Measurements from ENCODE around the gene BASP1.

The BASP1 gene

DNA sequence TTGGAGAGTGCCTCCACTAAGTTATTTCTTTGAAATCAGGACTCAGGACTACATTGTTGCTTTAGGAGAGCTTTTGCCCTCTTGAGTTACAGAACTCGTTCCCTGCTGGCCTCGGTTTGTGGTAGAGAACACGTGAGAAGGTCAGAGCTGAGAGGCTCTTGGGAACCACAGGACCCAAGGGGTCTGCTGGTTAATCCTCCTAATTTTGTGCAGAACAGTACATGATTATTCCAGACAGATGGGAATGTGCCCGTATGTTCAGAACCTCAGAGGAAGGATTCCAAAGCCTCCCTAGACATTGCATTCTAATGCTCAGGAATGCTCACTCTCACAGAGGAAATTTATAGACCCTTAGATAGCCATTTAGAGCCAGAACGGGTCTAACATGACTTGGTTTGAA, 25.2 kb upstream of the BASP1 start:
- no peak for DNase-seq

DNA sequence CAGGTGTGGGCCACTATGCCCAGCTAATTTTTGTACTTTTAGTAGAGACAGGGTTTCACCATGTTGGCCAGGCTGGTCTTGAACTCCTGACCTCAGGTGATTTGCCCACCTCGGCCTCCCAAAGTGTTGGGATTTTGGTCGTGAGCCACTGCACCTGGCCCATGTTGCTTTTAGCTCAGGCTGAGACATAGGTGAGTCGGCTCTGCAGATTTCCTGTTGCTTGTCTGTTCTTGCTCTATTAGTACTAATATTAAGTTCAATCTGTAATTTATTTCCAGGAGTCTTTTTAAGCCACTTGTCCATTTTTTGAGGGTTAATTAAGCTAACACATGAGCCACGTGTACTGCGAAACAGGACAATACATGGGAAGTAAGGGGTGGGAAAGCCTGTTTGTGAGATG, 21.4 kb upstream of the BASP1 start:
- DNase-seq = no peak

DNA sequence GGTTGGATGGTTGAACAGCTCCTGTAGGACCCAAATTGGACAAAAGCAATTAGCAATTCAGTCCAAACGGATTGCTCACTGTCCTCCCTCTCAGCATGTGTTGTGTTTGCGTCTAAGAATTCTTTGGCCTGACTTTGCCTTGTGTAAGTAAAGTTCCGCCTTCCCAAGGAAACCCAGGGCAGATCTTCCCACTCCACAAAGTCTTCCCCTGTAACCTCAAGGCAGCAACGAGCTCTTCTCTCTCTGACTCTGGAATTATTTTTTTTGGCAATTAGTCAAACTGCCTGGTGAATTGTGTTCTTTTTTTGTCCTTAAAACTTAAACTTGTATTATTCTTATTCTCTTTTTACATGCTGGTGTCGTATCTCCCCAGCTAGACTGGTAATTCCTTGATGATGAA, 20.7 kb upstream of the BASP1 start:
- no peak for DNase-seq

DNA sequence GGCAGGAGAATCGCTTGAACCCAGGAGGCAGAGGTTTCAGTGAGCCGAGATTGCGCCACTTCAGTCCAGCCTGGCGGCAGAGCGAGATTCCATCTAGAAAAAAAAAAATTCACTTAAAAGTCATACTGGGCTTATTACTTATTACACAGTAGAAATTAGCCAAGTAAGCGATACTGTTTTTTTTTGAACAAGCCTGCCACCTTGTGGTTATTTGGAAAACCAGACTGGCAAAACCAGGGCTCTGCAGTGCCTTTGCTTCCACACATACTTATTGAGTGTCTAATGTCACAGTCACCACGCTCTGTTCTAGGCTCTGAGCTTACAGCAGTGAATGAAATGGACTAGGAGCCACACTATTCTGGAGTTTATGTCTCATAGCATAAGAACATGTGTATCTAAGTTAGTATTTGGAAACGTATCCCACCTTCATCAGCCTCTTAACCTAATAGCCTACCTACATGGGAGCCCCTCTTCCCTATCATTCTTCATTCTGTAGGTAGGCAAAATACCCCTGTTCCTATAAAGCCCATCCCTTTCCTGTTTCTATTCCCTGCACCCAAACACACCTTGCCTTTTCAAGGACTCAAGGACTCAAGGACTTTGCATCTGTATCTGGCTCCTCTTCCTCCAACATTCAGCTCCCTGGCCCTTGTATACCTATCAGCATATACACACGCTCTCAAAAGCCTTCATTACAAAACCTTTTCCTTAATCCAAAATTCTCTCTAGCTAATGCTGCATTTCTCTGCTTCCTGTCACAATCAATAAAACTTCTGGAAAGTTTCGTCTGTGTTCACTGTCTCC, 13.9 kb upstream of the BASP1 start:
- peak; percentile 33 for DNase-seq

DNA sequence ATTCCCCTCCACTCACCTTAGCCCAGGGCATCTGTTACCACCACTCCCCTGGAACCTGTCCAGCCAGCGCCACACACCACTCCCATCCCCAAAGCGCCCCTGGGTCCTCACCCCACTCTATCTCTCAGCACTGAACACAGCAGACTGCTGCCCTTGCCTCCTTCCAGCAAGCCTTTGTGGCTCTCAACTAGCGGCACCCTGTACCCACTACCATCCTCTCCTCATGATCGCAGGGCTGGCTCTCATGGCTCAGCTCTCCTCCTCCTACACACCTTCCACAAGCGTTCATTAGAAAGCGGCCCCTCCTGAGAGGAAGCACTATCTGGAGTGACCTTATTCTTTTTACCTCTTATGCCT, 13.3 kb upstream of the BASP1 start:
- no peak for DNase-seq

DNA sequence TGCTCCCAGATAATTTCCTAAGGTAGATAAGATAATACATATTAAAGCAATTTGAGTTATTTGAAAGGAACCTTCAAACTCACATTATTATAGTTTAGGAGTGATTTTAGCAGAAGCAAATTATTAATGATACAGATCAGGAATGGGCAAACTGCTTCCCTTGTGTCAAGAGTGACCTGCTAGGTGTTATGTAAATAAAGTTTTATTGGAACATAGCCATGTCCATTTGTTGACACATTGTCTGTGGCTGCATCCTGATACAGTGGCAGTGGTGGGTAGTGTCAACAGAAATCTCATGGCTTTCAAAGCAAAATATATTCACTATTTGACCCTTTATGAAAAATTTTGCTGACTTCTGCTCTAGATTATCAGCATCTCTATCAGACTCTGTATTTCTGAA, 11.4 kb upstream of the BASP1 start:
- no peak for DNase-seq

DNA sequence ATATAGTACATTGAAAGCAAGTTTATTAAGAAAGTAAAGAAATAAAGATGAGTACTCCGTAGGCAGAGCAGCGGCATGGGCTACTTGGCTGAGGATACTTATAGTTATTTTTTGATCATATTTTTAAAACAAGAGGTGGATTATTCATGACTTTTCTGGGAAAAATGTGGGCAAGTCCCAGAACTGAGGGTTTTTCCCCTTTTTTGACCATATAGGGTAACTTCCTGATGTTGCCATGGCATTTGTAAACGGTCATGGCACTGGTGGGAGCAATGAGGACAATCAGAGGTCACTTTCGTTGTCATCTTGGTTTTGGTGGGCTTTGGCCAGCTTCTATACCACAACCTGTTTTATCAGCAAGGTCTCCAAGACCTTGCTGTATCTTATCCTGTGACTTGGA, 5.2 kb upstream of the BASP1 start:
- DNase-seq = no peak

DNA sequence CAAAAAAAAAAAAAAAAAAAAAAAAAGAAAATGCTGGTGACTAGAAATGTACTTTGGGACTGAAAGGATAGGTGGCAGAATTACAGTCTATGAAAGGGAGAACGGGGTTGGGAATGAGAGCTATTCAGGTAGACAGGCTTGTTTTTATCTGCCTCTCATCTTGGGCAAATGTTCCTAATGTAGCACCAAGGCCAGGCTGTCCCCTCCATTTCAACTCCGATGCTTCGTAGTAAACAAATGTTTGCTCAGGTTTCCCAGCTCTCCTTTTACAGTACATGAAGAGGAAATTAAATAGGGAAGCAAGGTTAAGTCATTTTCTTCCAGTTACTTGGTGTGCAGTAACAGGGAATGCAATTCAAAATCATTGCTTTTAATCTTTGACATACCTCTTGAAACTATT, 4.4 kb upstream of the BASP1 start:
- no peak for DNase-seq

DNA sequence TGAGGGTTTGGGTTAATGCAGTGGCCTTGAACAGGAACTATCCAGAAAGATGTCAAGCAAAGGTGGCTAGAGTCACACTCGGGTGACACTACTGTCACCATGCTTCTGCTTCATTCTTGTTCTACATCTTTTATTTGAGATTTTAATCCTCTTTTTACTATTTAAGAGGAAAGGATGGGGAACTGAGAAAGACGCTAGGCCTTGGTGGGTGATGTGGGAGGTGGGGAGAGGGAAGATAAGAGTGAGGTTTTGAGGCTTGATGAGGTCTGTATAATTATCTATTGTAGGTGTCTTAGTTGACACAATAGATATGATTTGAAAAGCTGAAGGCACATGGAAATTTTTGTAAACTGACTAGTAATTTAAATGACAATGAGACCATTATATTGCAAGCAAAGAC, 3.5 kb upstream of the BASP1 start:
- DNase-seq = no peak

DNA sequence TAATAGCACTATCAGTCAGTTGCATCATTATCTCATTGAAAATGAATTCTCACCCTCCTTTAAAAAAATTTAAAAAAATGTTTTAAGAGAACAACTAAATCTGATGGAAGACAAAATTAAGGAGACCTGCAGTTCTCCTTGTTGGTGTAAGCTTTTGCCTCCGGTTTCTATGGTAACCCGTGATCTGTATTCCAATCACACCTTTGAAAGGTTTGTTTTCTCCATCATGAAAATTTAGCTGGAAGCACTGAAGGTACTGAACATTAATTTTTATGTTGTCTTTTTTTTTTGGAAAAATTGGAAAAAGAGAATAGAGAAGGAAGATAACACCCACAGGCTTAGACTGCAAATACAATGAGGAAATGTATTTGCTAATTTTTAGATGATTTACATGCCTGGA, 2.5 kb upstream of the BASP1 start:
- DNase-seq = no peak

DNA sequence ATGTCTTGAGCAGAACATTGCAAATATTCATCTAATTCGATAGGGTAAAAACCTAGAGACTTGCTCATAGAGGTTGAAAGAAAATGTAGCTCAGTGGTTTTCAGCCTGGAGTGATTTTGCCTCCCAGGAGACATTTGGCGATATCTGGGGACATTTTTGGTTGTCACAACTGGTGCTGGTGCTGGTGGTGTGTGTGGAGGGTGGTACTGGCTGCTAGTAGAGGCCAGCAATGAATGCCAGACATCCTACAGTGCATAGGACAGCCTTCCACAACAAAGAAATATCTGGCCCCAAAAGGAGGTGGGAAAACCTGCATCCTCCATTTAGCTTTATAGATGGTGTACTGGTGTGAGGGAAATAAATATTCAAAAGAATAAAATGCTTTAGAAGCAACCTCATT, 2.1 kb upstream of the BASP1 start:
- DNase-seq = no peak

DNA sequence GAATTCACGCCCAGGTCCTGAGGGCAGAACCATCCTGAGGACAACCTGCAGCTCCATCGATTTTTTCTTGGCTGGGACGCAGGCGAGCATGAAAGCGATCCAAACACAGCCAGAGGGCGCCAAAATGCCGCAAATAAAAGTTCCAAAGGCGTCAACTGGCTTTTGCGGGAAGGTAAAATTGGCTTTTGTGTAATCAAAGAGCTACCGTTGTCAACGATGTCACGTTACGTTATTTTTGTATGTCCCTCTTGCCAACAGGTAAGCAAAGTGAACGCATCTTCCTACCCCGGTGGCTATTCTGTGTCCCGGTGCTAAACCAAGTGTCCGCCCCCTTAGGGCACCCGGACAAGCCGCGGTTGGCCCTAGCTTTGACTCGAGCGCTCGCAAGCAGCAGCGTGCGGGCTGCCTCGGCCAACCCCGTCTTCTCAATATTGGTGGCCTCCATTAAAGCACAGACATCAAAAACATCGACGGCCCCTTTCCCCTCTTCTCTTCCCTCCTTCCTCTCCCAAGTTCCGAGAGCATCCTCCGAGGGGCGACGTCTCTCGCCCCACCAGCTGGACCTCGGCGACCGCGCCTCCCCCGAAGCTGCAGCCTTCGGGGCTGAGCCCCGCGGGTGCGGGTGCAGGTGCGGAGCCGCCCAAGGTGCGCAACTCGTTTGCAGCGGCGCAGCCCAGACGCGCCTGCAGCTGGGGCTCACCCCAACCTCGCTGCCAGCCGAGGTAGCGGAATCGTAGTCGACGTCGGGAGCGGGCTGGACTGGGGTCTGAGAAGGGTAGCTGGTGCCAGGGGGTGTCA, 1.1 kb upstream of the BASP1 start:
- DNase-seq = peak; percentile 76

DNA sequence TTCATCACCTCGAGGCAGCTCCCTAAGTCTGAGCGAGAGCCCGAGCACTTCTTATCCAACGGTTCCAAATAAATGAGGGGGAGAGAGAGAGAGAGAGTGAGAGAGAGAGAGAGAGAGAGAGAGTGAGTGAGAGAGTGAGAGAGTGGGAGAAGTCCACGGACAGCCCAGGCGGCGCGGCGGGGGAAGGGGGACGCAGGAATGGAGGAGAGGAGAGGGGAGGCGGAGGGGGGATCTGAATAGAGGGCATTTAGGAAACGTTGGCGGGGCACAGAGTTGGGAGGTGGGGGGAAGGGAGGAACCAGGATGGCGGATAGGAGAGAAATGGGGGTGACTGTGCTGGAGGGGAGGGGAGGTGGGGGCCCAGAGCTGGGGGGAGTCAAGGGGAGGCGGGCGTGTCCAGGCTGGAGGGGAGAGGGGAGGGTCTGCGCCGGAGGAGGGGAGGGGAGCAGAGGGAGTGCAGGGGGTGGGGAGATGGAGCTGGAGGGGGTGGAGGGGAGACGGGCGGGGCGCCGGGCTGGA, 398 bp upstream of the BASP1 start:
- no peak for DNase-seq

DNA sequence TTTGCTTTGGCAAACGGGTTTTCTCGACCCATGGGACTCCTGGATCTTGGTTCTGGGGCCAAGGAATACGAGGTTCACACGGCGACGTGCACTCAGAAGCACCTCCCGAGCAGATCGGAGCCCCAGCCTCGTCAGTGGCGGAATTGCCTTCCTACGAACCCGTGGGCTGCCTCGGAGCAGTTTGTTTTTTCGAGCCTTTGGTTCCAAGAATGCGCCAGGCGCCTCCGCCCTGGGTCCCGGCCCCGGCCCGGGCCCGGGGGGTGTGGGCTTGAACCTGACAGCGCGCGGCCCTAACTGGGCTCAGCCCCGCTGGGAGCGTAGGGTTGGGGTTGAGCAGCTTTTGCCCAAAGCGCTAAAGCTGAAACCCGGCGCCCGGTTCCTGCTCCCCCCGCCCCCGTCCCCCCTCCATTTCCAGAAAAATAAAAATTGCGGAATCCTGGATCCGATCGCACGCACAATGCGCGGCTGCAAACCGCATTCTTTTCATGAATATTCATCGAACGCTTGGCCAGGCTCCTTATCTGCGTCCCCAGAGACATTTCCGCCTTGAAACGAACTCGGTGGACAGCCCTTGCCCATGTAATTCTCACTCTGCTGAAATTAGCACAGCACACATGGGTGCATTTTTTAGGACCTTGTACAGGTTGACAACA, 1.0 kb downstream of the BASP1 start:
- peak; percentile 41 for DNase-seq

DNA sequence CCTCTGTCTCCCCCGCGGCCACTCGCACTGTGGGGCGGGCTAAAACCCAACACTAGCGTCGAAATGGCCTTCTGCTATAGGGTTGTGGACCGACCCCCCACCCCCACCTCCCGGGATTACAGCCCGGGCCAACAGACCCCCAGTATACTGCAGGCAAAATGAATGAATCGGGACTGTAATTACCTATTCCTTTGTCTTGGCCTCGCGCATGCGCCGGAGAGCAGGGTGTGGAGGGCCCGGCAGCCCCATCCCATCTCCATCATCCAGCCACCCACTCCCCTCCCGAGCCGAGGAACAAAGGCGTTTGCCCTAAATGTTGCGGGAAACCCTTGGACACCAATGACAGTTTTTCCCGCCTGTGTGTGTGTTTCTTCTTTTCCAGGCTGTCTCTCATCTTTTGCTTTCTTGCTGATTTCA, 1.6 kb downstream of the BASP1 start:
- DNase-seq = peak; percentile 64

DNA sequence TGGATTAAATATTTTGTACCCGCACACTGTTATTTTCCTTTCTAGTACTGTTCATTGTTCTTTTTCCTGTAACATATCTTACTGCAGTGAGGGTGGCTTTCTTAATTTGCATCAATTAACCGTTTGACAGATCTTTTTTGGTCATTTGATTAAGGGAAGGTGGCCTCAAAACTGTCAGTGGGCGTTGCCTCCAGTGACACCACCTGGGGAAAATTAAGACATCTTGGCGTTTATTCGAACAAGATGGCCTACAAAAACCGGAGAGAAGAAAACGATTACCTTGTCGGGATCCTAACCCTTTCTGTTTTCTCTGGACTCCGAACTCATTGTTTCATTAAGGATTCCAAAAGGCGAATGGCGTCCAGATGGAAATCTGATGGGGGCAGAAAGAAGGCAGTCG, 2.0 kb downstream of the BASP1 start:
- peak; percentile 40 for DNase-seq

DNA sequence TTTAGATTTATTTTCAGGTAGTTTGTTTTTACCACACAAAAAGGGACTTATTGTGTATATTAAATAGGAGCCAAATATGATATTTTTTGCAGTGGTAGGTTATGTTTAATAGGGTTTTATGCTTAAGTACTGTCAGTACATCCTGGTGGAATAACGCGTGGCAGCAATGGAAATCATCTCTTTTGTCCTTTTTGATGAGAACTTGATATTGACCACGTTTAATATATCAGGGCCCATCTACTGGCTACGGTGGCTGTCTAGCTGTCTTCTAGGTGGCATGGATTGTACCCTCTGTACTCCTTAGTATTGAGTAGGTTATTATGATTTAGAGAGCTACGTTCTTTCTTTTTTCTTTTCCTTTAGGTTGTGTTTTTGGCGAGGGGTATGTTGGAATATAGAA, 2.6 kb downstream of the BASP1 start:
- DNase-seq = no peak

DNA sequence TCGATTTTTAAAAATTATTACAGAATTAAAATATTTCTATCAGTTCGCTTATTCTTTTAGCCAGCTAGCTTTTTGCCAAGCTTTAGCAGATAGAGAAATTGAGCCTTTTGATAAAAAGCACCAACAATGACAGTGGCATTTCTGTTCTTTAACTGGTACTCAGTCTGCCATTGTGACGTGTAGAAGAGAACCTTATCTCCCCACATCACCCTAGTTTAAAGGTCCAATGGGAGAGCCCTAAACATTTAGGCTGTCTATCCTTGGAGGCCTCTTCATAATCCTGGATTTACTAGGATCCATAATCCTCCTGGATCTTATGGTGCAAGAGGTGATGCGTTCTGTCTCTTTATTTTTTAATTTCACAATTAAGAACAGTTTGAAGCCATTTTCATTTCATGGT, 3.0 kb downstream of the BASP1 start:
- no peak for DNase-seq

DNA sequence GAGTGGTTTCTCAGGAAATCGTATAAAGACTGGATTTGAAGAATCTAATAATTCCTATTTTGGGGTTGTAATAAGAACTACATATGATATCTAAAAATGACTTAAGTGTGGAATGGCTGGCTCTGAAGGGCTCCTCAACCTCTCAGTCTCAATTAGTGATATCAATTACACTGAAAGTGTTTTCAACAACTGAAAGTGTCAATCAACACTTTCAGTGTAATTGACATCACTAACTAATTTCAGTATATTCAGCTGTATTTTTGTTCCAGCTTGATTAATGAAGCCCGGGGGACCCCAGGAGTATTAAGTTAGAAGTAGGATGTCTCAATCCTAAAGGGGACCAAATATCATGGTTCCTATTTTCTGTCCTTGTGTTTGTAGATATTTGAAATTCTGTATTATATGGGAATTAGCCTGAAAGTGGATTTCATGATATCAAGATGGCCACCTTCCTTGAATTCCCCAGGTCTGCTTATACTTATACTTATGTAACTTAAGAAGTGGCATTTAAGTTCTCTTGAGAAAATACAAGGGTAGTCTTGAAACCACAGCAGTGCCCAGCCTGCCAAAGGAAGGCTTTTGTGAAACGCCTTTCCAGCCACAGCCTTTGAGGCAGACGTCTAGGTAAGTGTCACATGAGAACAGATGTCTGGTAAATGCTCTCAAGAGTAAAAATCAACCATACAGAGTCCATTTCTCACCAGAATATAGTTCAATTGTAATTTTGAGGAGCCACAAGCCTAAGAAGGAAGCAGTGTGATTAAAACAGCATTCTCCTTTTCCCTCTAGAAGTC, 4.6 kb downstream of the BASP1 start:
- peak; percentile 86 for DNase-seq

DNA sequence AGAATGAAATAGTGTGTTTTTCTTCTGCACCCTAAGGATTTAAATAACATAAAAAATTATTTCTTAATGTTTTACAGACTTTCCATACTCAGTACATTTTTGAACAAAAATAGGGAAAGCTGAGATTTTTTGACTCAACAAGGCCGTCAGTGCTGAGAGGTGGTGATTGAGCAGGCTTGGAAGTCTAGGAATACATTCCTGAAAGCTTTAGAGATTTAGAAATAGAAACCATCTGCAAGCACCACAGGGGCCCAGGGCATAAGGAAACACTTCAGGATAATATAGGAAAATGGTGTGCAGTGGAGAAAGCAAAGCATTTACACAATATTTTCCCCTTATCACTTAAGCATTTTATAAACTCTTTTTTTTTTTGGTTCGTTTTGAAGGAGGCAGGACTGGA, 5.2 kb downstream of the BASP1 start:
- no peak for DNase-seq

DNA sequence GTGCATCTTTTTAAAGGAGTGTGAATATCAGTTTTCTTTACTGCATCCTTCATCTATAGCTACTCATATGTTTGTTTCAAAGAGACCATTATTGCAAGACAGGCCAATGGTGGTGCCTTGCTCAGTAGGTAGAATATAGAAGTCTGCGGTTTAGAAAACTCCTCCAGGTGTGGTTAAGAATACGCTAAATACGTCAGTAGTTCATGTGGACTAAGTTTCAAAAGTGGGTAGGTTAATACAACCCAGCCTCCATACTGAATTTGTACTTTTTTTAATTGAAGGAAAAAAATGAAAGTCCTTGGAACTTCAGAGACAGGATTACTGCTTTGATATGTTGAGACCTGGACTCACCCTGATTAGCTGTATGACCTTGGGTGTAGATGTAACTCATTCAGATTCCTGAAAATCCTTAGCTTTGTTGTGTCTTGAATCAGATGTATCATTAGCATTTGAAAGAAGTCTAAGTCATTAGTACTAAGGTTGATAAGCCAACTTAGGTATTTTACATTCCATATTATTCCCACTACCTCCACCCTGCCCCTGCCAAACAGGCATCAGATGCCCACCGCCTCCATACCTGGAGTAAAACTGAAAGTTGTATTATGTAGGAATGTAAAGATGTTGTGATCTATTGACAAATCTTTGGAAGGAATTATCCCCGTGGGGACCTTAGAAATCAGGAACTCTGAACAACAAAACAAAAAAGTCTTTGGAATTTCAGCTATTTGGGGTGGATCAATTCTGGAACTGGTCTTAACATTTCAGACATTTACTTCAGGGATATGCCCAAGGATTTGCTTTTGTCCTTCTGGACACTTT, 6.1 kb downstream of the BASP1 start:
- no peak for DNase-seq

DNA sequence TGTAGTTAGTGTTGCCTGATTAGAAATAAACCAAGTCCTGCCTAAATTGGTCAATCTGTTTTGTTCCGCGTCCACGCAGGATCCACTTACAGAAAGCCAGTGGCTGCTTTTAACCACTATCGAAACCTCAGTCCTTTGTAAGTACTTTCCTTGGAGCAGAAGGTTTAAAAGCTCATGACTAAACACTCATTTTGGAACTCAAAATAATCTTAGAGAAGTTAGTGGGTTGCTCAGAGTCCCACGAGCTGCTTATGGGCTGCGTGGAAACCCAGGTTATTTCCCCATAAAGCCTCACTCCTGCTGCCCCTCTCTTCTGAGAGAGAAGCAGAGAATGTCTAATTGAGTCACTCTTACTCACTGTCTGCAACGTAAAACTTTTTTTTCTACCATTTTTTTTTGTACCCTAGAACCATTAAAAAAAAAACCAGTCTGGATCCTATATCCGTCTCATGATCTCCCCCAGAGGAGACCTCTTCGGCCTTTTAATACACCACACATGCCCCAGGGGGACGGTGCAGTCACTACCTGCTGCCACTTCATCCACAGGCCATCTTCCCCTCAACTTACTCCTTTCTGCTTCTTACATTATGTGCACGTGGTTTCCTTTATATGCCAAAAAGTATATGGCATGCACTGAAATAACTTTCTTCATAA, 7.6 kb downstream of the BASP1 start:
- DNase-seq = no peak
